22Rv1 (cell line): ENCODE measurements around the gene AKR1A1.

Source experiments
- CTCF ChIP-seq: fragments of 450-650 bp; IDR thresholded peaks from 2 replicates; pipeline ENCODE4 v1.5.1; 2017; ENCODE audit warnings: mild to moderate bottlenecking
- ZFX ChIP-seq: fragments of 450-650 bp; IDR thresholded peaks from 2 replicates; pipeline ENCODE4 v1.6.1; 2017; ENCODE audit warnings: antibody characterized with exemption, borderline replicate concordance

- TF ChIP-seq CTCF, result no peak
- no peak for TF ChIP-seq ZFX
Measured at GRCh38 chr1:45573231-45573804, 22.7 kb downstream of the AKR1A1 start.
